ENCODE measurements around the gene PON2. TPM values are rescaled to one million over a fixed set of nuclear protein-coding genes. Genes with fewer than 3 reads are reported as not detected.
A peak's percentile ranks its signal among the peaks of the same experiment; 100 is the strongest.

Gene PON2
- total and polyA plus RNA-seq, 2 of the 13 experiments (the other 11 are each of a cell fraction or from before 2014, with no cell fraction given): 202 to 217 TPM

- TF ChIP-seq, protein P1, sequence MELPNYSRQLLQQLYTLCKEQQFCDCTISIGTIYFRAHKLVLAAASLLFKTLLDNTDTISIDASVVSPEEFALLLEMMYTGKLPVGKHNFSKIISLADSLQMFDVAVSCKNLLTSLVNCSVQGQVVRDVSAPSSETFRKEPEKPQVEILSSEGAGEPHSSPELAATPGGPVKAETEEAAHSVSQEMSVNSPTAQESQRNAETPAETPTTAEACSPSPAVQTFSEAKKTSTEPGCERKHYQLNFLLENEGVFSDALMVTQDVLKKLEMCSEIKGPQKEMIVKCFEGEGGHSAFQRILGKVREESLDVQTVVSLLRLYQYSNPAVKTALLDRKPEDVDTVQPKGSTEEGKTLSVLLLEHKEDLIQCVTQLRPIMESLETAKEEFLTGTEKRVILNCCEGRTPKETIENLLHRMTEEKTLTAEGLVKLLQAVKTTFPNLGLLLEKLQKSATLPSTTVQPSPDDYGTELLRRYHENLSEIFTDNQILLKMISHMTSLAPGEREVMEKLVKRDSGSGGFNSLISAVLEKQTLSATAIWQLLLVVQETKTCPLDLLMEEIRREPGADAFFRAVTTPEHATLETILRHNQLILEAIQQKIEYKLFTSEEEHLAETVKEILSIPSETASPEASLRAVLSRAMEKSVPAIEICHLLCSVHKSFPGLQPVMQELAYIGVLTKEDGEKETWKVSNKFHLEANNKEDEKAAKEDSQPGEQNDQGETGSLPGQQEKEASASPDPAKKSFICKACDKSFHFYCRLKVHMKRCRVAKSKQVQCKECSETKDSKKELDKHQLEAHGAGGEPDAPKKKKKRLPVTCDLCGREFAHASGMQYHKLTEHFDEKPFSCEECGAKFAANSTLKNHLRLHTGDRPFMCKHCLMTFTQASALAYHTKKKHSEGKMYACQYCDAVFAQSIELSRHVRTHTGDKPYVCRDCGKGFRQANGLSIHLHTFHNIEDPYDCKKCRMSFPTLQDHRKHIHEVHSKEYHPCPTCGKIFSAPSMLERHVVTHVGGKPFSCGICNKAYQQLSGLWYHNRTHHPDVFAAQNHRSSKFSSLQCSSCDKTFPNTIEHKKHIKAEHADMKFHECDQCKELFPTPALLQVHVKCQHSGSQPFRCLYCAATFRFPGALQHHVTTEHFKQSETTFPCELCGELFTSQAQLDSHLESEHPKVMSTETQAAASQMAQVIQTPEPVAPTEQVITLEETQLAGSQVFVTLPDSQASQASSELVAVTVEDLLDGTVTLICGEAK (IDR thresholded peaks at IDR 0.05): no peak
- TF ChIP-seq, protein P1 (CRISPR knock-in tag; IDR thresholded peaks at IDR 0.05): no peak
- TF ChIP-seq, protein P2, sequence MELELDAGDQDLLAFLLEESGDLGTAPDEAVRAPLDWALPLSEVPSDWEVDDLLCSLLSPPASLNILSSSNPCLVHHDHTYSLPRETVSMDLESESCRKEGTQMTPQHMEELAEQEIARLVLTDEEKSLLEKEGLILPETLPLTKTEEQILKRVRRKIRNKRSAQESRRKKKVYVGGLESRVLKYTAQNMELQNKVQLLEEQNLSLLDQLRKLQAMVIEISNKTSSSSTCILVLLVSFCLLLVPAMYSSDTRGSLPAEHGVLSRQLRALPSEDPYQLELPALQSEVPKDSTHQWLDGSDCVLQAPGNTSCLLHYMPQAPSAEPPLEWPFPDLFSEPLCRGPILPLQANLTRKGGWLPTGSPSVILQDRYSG (CRISPR knock-in tag; IDR thresholded peaks at IDR 0.05): 0 out of 2 replicates have a peak, but pooled peaks have one; percentile 34
- TF ChIP-seq DPF2 (CRISPR knock-in tag; IDR thresholded peaks at IDR 0.05; ENCODE audit: borderline replicate concordance, low read depth): 0 out of 2 replicates have a peak, but pooled peaks have one; percentile 20
- no peak; the same call in 1 of the 2 replicates for TF ChIP-seq BORCS8-MEF2B (CRISPR knock-in tag; IDR thresholded peaks at IDR 0.05)
- TF ChIP-seq ZNF746 (CRISPR knock-in tag; IDR thresholded peaks at IDR 0.05): no peak
- TF ChIP-seq ZNF720 (CRISPR knock-in tag; IDR thresholded peaks at IDR 0.05): no peak
- TF ChIP-seq, protein P3, sequence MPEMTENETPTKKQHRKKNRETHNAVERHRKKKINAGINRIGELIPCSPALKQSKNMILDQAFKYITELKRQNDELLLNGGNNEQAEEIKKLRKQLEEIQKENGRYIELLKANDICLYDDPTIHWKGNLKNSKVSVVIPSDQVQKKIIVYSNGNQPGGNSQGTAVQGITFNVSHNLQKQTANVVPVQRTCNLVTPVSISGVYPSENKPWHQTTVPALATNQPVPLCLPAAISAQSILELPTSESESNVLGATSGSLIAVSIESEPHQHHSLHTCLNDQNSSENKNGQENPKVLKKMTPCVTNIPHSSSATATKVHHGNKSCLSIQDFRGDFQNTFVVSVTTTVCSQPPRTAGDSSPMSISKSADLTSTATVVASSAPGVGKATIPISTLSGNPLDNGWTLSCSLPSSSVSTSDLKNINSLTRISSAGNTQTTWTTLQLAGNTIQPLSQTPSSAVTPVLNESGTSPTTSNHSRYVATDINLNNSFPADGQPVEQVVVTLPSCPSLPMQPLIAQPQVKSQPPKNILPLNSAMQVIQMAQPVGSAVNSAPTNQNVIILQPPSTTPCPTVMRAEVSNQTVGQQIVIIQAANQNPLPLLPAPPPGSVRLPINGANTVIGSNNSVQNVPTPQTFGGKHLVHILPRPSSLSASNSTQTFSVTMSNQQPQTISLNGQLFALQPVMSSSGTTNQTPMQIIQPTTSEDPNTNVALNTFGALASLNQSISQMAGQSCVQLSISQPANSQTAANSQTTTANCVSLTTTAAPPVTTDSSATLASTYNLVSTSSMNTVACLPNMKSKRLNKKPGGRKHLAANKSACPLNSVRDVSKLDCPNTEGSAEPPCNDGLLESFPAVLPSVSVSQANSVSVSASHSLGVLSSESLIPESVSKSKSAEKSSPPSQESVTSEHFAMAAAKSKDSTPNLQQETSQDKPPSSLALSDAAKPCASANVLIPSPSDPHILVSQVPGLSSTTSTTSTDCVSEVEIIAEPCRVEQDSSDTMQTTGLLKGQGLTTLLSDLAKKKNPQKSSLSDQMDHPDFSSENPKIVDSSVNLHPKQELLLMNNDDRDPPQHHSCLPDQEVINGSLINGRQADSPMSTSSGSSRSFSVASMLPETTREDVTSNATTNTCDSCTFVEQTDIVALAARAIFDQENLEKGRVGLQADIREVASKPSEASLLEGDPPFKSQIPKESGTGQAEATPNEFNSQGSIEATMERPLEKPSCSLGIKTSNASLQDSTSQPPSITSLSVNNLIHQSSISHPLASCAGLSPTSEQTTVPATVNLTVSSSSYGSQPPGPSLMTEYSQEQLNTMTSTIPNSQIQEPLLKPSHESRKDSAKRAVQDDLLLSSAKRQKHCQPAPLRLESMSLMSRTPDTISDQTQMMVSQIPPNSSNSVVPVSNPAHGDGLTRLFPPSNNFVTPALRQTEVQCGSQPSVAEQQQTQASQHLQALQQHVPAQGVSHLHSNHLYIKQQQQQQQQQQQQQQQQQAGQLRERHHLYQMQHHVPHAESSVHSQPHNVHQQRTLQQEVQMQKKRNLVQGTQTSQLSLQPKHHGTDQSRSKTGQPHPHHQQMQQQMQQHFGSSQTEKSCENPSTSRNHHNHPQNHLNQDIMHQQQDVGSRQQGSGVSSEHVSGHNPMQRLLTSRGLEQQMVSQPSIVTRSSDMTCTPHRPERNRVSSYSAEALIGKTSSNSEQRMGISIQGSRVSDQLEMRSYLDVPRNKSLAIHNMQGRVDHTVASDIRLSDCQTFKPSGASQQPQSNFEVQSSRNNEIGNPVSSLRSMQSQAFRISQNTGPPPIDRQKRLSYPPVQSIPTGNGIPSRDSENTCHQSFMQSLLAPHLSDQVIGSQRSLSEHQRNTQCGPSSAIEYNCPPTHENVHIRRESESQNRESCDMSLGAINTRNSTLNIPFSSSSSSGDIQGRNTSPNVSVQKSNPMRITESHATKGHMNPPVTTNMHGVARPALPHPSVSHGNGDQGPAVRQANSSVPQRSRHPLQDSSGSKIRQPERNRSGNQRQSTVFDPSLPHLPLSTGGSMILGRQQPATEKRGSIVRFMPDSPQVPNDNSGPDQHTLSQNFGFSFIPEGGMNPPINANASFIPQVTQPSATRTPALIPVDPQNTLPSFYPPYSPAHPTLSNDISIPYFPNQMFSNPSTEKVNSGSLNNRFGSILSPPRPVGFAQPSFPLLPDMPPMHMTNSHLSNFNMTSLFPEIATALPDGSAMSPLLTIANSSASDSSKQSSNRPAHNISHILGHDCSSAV (CRISPR knock-in tag; IDR thresholded peaks at IDR 0.05; ENCODE audit: borderline replicate concordance): no peak
- TF ChIP-seq PITX1 (CRISPR knock-in tag; IDR thresholded peaks at IDR 0.05): no peak
Observed at GRCh38 chr7:95396136-95397032, 38.4 kb downstream of the PON2 start, which contains the start of gene PON3 (continued).

All from HepG2 (cell line).